ENCODE data around the gene PNPLA2.

PNPLA2 gene

GRCh38 chr11:788009-788640 is 30.6 kb upstream of the PNPLA2 start:
- H3K9me3 ChIP-seq (ENCODE audit: control insufficient read depth, insufficient read depth, low read depth, low read length), result no peaks in the 10 kb centered on the region
- no peaks in the 10 kb centered on the region for H3K36me3 ChIP-seq (ENCODE audit: control insufficient read depth, insufficient read depth, low read length)
- H3K27me3 ChIP-seq (ENCODE audit: control insufficient read depth, insufficient read depth, low read length), result peaks cover 4% of the 10 kb centered on the region; the same call in 1 of the 2 replicates
- H3K4me1 ChIP-seq (ENCODE audit: control insufficient read depth, insufficient read depth, low read length), result peaks cover 15% of the 10 kb centered on the region
- no peak overlapping the region for H3K4me3 ChIP-seq (ENCODE audit: low read depth, low read length)
- no peak overlapping the region for H3K27ac ChIP-seq (ENCODE audit: low read depth, low read length)
- H3K9ac ChIP-seq (ENCODE audit: low read length), result no peak overlapping the region

GRCh38 chr11:788953-789940 is 29.5 kb upstream of the PNPLA2 start:
- Histone ChIP-seq H3K4me3 (ENCODE audit: low read depth, low read length) (no peak overlapping the region), H3K27ac (ENCODE audit: low read depth, low read length) (no peak overlapping the region), H3K27me3 (ENCODE audit: control insufficient read depth, insufficient read depth, low read length) (peaks cover 4% of the 10 kb centered on the region; the same call in 1 of the 2 replicates), H3K36me3 (ENCODE audit: control insufficient read depth, insufficient read depth, low read length) (peaks cover 7% of the 10 kb centered on the region; the same call in 1 of the 2 replicates), H3K4me1 (ENCODE audit: control insufficient read depth, insufficient read depth, low read length) (peaks cover 9% of the 10 kb centered on the region), H3K9ac (ENCODE audit: low read length) (no peak overlapping the region), H3K9me3 (ENCODE audit: control insufficient read depth, insufficient read depth, low read depth, low read length) (no peaks in the 10 kb centered on the region)

- peaks cover 12% of the 10 kb centered on the region; the same call in 1 of the 2 replicates for H3K36me3 ChIP-seq (ENCODE audit: control insufficient read depth, insufficient read depth, low read length)
- peaks cover 4% of the 10 kb centered on the region; the same call in 1 of the 2 replicates for H3K27me3 ChIP-seq (ENCODE audit: control insufficient read depth, insufficient read depth, low read length)
- H3K27ac ChIP-seq (ENCODE audit: low read depth, low read length), result no peak within 1 kb of the TSS
- H3K9ac ChIP-seq (ENCODE audit: low read length), result no peak within 1 kb of the TSS
- H3K4me3 ChIP-seq (ENCODE audit: low read depth, low read length), result peak within 1 kb of the TSS; percentile 27; the same call in 1 of the 2 replicates
- H3K4me1 ChIP-seq (ENCODE audit: control insufficient read depth, insufficient read depth, low read length), result peaks cover 9% of the 10 kb centered on the region
- H3K9me3 ChIP-seq (ENCODE audit: control insufficient read depth, insufficient read depth, low read depth, low read length), result no peaks in the 10 kb centered on the region
Observed at GRCh38 chr11:789943-790342, 28.8 kb upstream of the PNPLA2 start, which contains the start of gene CEND1. Gene CEND1 (minus strand): TSS chr11:790090. CDS start chr11:788576, 1,514 bp downstream.

- Histone ChIP-seq H3K27me3 (ENCODE audit: control insufficient read depth, insufficient read depth, low read length) (peaks cover 4% of the 10 kb centered on the region; the same call in 1 of the 2 replicates), H3K4me3 (ENCODE audit: low read depth, low read length) (peak overlapping the region; percentile 27; the same call in 1 of the 2 replicates), H3K9me3 (ENCODE audit: control insufficient read depth, insufficient read depth, low read depth, low read length) (no peaks in the 10 kb centered on the region), H3K9ac (ENCODE audit: low read length) (no peak overlapping the region), H3K4me1 (ENCODE audit: control insufficient read depth, insufficient read depth, low read length) (peaks cover 18% of the 10 kb centered on the region), H3K27ac (ENCODE audit: low read depth, low read length) (no peak overlapping the region), H3K36me3 (ENCODE audit: control insufficient read depth, insufficient read depth, low read length) (peaks cover 12% of the 10 kb centered on the region; the same call in 1 of the 2 replicates)
Observed at GRCh38 chr11:790721-791564, 27.8 kb upstream of the PNPLA2 start.

- Histone ChIP-seq H3K27me3 (ENCODE audit: control insufficient read depth, insufficient read depth, low read length) (peaks cover 4% of the 10 kb centered on the region; the same call in 1 of the 2 replicates), H3K4me3 (ENCODE audit: low read depth, low read length) (no peak overlapping the region), H3K4me1 (ENCODE audit: control insufficient read depth, insufficient read depth, low read length) (peaks cover 26% of the 10 kb centered on the region), H3K36me3 (ENCODE audit: control insufficient read depth, insufficient read depth, low read length) (peaks cover 12% of the 10 kb centered on the region; the same call in 1 of the 2 replicates), H3K9me3 (ENCODE audit: control insufficient read depth, insufficient read depth, low read depth, low read length) (no peaks in the 10 kb centered on the region), H3K9ac (ENCODE audit: low read length) (no peak overlapping the region), H3K27ac (ENCODE audit: low read depth, low read length) (no peak overlapping the region)
Observed at GRCh38 chr11:791658-792534, 26.8 kb upstream of the PNPLA2 start.

- H3K36me3 ChIP-seq (ENCODE audit: control insufficient read depth, insufficient read depth, low read length), result peaks cover 12% of the 10 kb centered on the region; the same call in 1 of the 2 replicates
- H3K9ac ChIP-seq (ENCODE audit: low read length), result no peak overlapping the region
- no peaks in the 10 kb centered on the region for H3K9me3 ChIP-seq (ENCODE audit: control insufficient read depth, insufficient read depth, low read depth, low read length)
- H3K27ac ChIP-seq (ENCODE audit: low read depth, low read length), result no peak overlapping the region
- H3K4me1 ChIP-seq (ENCODE audit: control insufficient read depth, insufficient read depth, low read length), result peaks cover 28% of the 10 kb centered on the region
- H3K4me3 ChIP-seq (ENCODE audit: low read depth, low read length), result no peak overlapping the region
- peaks cover 4% of the 10 kb centered on the region; the same call in 1 of the 2 replicates for H3K27me3 ChIP-seq (ENCODE audit: control insufficient read depth, insufficient read depth, low read length)
Observed at GRCh38 chr11:792535-792821, 26.2 kb upstream of the PNPLA2 start.

GRCh38 chr11:792873-793272 is 25.8 kb upstream of the PNPLA2 start:
- Histone ChIP-seq H3K27me3 (ENCODE audit: control insufficient read depth, insufficient read depth, low read length) (peaks cover 4% of the 10 kb centered on the region; the same call in 1 of the 2 replicates), H3K36me3 (ENCODE audit: control insufficient read depth, insufficient read depth, low read length) (peaks cover 12% of the 10 kb centered on the region; the same call in 1 of the 2 replicates), H3K9me3 (ENCODE audit: control insufficient read depth, insufficient read depth, low read depth, low read length) (no peaks in the 10 kb centered on the region), H3K4me1 (ENCODE audit: control insufficient read depth, insufficient read depth, low read length) (peaks cover 28% of the 10 kb centered on the region), H3K27ac (ENCODE audit: low read depth, low read length) (no peak overlapping the region), H3K9ac (ENCODE audit: low read length) (no peak overlapping the region), H3K4me3 (ENCODE audit: low read depth, low read length) (no peak overlapping the region)

GRCh38 chr11:793556-793955 is 25.2 kb upstream of the PNPLA2 start:
- Histone ChIP-seq H3K27me3 (ENCODE audit: control insufficient read depth, insufficient read depth, low read length) (peaks cover 4% of the 10 kb centered on the region; the same call in 1 of the 2 replicates), H3K4me1 (ENCODE audit: control insufficient read depth, insufficient read depth, low read length) (peaks cover 28% of the 10 kb centered on the region), H3K9ac (ENCODE audit: low read length) (no peak overlapping the region), H3K4me3 (ENCODE audit: low read depth, low read length) (no peak overlapping the region), H3K27ac (ENCODE audit: low read depth, low read length) (no peak overlapping the region), H3K9me3 (ENCODE audit: control insufficient read depth, insufficient read depth, low read depth, low read length) (no peaks in the 10 kb centered on the region), H3K36me3 (ENCODE audit: control insufficient read depth, insufficient read depth, low read length) (peaks cover 12% of the 10 kb centered on the region; the same call in 1 of the 2 replicates)

GRCh38 chr11:794013-794765 is 24.5 kb upstream of the PNPLA2 start:
- H3K4me1 ChIP-seq (ENCODE audit: control insufficient read depth, insufficient read depth, low read length), result peaks cover 28% of the 10 kb centered on the region
- H3K9me3 ChIP-seq (ENCODE audit: control insufficient read depth, insufficient read depth, low read depth, low read length), result no peaks in the 10 kb centered on the region
- peaks cover 4% of the 10 kb centered on the region; the same call in 1 of the 2 replicates for H3K27me3 ChIP-seq (ENCODE audit: control insufficient read depth, insufficient read depth, low read length)
- H3K4me3 ChIP-seq (ENCODE audit: low read depth, low read length), result no peak overlapping the region
- H3K36me3 ChIP-seq (ENCODE audit: control insufficient read depth, insufficient read depth, low read length), result peaks cover 17% of the 10 kb centered on the region
- H3K27ac ChIP-seq (ENCODE audit: low read depth, low read length), result no peak overlapping the region
- H3K9ac ChIP-seq (ENCODE audit: low read length), result no peak overlapping the region

Measured in HUES6 (cell line).